Dendritic cell treated with granulocyte-macrophage colony-stimulating factor and Interleukin-4, amounts not matched to agents 40 ng/mL and 50 ng/mL, for 4 days (primary cell): ENCODE results near the gene LDLRAD3.

Experiments used
- H3K27ac Mint-ChIP-seq: one replicate; pipeline ENCODE4 v1.8.0; 2022; ENCODE audit warnings: mild to moderate bottlenecking, mixed read lengths
- H3K27me3 Mint-ChIP-seq: one replicate; pipeline ENCODE4 v1.8.0; 2022; ENCODE audit warnings: mild to moderate bottlenecking, mixed read lengths
- H3K36me3 Mint-ChIP-seq: one replicate; pipeline ENCODE4 v1.8.0; 2022; ENCODE audit warnings: low read depth, mixed read lengths
- H3K4me1 Mint-ChIP-seq: one replicate; pipeline ENCODE4 v1.8.0; 2022; ENCODE audit warnings: low read depth, mixed read lengths
- H3K4me3 Mint-ChIP-seq: one replicate; pipeline ENCODE4 v1.8.0; 2022; ENCODE audit warnings: mild to moderate bottlenecking, moderate library complexity, mixed read lengths
- H3K9me3 Mint-ChIP-seq: one replicate; pipeline ENCODE4 v1.8.0; 2022; ENCODE audit warnings: mixed read lengths
- intact Hi-C: fragments of 100-400 bp; cut with micrococcal nuclease; formaldehyde crosslinking; loops from one replicate; pipeline ENCODE4 v1.15.0; 2022

The LDLRAD3 gene

DNA sequence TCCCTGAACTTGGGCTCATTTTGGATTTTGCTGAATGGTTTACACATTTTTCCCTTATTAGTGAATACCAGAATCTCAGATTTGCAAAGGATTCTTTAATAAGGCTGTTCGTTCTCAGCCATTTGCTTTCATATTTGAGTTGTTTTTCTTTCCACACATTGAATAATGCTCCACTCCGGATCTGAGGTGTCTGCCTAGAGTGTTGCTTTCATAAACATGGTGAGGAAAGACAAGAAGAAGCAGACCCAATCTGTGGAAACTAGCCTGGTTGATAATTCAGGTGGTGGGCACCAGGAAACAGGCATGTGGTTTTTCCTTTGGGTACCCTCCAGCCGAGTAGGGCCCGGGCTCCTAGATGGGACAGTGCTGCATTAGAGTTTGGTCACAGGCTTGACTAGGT lies 35.0 kb downstream of the LDLRAD3 start:
- Mint-ChIP-seq H3K27me3 (peaks cover 2% of the 10 kb centered on the region), H3K36me3 (no peaks in the 10 kb centered on the region), H3K9me3 (peaks cover 7% of the 10 kb centered on the region), H3K27ac (no peak overlapping the region), H3K4me1 (peaks cover 24% of the 10 kb centered on the region), H3K4me3 (no peak overlapping the region)
- intact Hi-C loops = no loop called here

DNA sequence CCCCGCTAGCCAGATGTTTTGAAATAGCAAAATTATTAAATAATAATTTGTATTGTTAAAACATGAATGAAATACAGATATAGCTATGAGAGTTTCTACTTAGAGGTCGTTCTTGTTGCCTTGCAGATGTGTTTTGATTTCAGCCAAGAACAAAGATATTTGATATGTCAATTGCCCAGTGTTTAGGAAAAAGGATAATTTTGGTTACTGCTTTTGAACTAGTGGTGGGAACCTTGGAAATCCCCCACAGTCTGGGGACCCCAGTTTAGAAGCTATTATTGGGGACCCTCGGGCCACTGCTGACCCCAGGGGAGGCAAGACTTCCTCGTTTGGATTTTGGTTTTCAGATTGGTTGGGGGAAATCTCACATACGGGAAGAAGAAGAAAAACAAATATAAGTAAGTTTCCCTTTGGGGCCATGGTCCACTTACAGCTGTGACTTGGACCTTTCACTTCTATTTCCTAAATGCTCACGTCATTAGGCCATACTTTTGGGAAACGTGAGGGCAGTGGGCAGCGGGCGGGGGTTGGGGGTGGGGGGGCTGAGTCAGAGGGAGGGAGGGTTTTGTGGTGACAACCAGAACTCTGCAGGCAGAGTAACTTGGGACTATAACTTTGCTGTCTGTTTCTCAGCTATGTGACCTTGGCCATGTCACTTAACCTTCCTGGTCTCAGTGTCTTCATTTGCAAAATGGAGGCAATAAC lies 37.0 kb downstream of the LDLRAD3 start:
- Mint-ChIP-seq H3K27ac (no peak overlapping the region), H3K27me3 (peaks cover 2% of the 10 kb centered on the region)
- intact Hi-C loops = no loop called here

DNA sequence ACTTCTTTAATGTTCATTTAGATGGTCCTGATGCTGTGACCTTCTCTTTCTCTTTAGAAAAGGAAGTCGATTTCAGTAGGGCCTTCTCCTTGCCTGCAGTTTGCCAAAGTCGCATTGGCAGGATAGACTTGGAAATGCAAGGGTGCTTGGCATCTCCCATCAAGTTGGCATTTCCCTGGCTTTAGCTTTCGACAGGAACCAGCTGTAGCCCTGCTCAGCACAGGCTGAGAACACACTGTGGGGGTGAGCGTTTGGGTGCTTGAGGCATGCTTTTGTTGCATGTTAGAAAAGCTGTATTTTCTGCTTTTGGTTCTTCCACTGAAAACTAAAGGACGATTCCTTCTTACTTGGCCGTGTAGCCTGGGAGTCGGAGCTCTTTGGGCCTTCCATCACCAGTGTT lies 37.7 kb downstream of the LDLRAD3 start:
- intact Hi-C loops = no loop called here
- peaks cover 24% of the 10 kb centered on the region for H3K4me1 Mint-ChIP-seq
- H3K27ac Mint-ChIP-seq = no peak overlapping the region
- no peaks in the 10 kb centered on the region for H3K9me3 Mint-ChIP-seq
- no peaks in the 10 kb centered on the region for H3K36me3 Mint-ChIP-seq
- no peak overlapping the region for H3K4me3 Mint-ChIP-seq
- peaks cover 2% of the 10 kb centered on the region for H3K27me3 Mint-ChIP-seq

More for the DNA sequence above, 37.0 kb downstream of the LDLRAD3 start:
- no peaks in the 10 kb centered on the region for H3K36me3 Mint-ChIP-seq
- peaks cover 24% of the 10 kb centered on the region for H3K4me1 Mint-ChIP-seq
- H3K9me3 Mint-ChIP-seq = no peaks in the 10 kb centered on the region
- H3K4me3 Mint-ChIP-seq = no peak overlapping the region

GRCh38 chr11:35982061-35982460 lies 38.2 kb downstream of the LDLRAD3 start:
- Mint-ChIP-seq H3K27ac (no peak overlapping the region), H3K4me1 (peaks cover 24% of the 10 kb centered on the region), H3K36me3 (no peaks in the 10 kb centered on the region), H3K4me3 (no peak overlapping the region), H3K9me3 (no peaks in the 10 kb centered on the region), H3K27me3 (peaks cover 2% of the 10 kb centered on the region)
- intact Hi-C loops = no loop called here

GRCh38 chr11:35983981-35984380 lies 40.1 kb downstream of the LDLRAD3 start:
- Mint-ChIP-seq H3K27ac (no peak overlapping the region), H3K4me1 (peaks cover 24% of the 10 kb centered on the region), H3K4me3 (no peak overlapping the region), H3K9me3 (no peaks in the 10 kb centered on the region), H3K27me3 (peaks cover 2% of the 10 kb centered on the region), H3K36me3 (no peaks in the 10 kb centered on the region)
- intact Hi-C loops = no loop called here

DNA sequence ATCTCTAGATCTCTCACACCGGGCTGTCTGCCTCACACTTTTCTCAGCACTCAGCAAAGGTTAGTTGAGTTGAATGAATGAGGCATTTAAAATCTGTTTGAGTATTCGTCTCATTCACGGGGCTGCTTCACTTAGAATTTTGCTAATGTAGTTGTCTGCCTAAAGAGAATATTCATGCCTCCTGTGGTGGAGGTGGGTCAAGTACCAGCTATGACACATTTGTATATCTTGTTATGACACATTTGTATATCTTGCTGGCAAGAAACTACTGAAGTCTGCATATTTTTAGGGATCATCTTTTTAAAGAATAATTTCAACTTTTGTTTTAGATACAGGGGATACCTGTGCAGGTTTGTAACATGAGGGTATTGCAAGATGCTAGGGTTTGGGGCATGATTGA lies 43.1 kb downstream of the LDLRAD3 start:
- Mint-ChIP-seq H3K4me1 (peaks cover 23% of the 10 kb centered on the region), H3K36me3 (no peaks in the 10 kb centered on the region), H3K4me3 (no peak overlapping the region), H3K27ac (no peak overlapping the region), H3K27me3 (peaks cover 5% of the 10 kb centered on the region), H3K9me3 (no peaks in the 10 kb centered on the region)
- intact Hi-C loops = no loop called here

DNA sequence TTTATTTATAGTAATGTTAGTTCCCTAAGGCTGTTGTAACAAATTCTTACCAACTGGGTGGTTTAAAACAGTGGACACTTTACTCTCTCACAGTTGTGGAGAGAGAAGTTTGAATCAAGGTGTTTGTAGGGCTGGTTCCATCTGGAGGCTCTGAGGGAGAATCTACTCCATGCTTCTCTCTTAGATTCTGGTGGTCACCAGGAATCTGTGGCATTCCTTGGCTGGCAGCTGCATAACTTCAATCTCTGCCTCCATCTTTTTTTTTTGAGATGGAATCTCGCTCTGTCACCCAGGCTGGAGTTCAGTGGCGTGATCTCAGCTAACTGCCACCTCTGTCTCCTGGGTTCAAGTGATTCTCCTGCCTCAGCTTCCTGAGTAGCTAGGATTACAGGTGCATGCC lies 46.3 kb downstream of the LDLRAD3 start:
- Mint-ChIP-seq H3K27ac (no peak overlapping the region), H3K4me1 (peaks cover 33% of the 10 kb centered on the region), H3K9me3 (peaks cover 8% of the 10 kb centered on the region), H3K27me3 (peaks cover 3% of the 10 kb centered on the region), H3K4me3 (no peak overlapping the region), H3K36me3 (peaks cover 6% of the 10 kb centered on the region)
- intact Hi-C loops = no loop called here

- Mint-ChIP-seq H3K27ac (no peak overlapping the region), H3K4me3 (no peak overlapping the region), H3K9me3 (peaks cover 15% of the 10 kb centered on the region), H3K36me3 (peaks cover 6% of the 10 kb centered on the region), H3K4me1 (peaks cover 33% of the 10 kb centered on the region), H3K27me3 (peaks cover 3% of the 10 kb centered on the region)
- intact Hi-C loops = no loop called here
Measured at GRCh38 chr11:35990816-35991215, 47.0 kb downstream of the LDLRAD3 start.

DNA sequence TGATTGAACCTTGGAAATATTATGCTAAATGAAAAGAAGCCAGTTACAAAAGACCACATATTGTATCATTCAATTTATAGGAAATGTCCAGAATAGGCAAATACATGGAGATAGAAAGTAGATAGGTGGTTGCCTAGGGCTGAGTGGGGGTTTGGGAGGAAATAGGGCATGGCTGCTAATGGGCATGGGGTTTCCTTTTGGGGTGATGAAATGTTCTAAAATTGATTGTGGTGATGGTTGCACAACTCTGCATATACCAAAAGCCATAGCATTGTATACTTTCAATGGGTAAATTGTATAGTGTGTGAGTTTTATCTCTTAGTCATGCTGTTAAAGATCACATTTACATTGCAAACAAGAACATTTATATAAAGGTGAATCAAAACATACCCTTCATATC lies 48.7 kb downstream of the LDLRAD3 start:
- peaks cover 15% of the 10 kb centered on the region for H3K9me3 Mint-ChIP-seq
- peaks cover 6% of the 10 kb centered on the region for H3K36me3 Mint-ChIP-seq
- peaks cover 33% of the 10 kb centered on the region for H3K4me1 Mint-ChIP-seq
- H3K27ac Mint-ChIP-seq = no peak overlapping the region
- H3K4me3 Mint-ChIP-seq = no peak overlapping the region
- peaks cover 3% of the 10 kb centered on the region for H3K27me3 Mint-ChIP-seq
- intact Hi-C loops = no loop called here

GRCh38 chr11:35994421-35994820 lies 50.6 kb downstream of the LDLRAD3 start:
- intact Hi-C loops = no loop called here
- Mint-ChIP-seq H3K27ac (no peak overlapping the region), H3K4me3 (no peak overlapping the region), H3K9me3 (peaks cover 15% of the 10 kb centered on the region), H3K4me1 (peaks cover 33% of the 10 kb centered on the region), H3K36me3 (peaks cover 6% of the 10 kb centered on the region), H3K27me3 (peaks cover 3% of the 10 kb centered on the region)

- Mint-ChIP-seq H3K4me3 (no peak overlapping the region), H3K27me3 (no peaks in the 10 kb centered on the region), H3K36me3 (peaks cover 6% of the 10 kb centered on the region), H3K27ac (no peak overlapping the region), H3K9me3 (peaks cover 15% of the 10 kb centered on the region), H3K4me1 (peaks cover 26% of the 10 kb centered on the region)
- intact Hi-C loops = no loop called here
Measured at GRCh38 chr11:35995681-35996271, 51.9 kb downstream of the LDLRAD3 start.

DNA sequence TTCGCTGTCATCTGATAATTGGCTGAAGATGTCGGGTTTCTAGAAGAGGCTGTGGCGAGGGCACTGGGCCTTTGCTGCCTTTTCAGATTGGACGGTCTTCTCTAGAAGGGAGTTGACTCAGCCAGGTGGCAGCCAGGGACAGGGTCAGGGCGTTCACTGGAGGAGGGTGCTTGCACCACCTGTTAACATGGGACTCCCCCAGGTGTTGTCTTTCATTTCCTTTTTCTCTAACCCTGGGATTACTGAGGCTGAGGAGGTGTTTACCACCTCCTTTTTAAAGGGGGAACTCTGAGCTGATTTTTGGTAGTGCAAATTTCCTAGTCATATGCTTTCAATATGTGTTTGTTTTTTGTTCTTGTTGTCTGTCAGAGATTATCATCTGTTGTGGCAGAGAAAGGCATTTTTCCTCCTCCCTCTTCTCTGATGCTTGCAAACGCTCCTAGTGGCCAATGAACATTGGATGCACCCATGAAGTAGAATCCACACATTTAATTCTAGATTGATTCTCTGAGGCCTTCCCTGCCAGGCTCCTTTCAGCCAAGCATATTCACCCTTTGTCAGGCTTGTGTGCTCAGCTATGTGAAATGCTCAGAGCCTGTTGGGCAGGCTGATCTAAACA lies 54.1 kb downstream of the LDLRAD3 start:
- Mint-ChIP-seq H3K9me3 (peaks cover 15% of the 10 kb centered on the region), H3K27ac (no peak overlapping the region), H3K36me3 (peaks cover 6% of the 10 kb centered on the region), H3K27me3 (no peaks in the 10 kb centered on the region), H3K4me3 (no peak overlapping the region), H3K4me1 (peaks cover 16% of the 10 kb centered on the region)
- intact Hi-C loops = no loop called here

- intact Hi-C loops = no loop called here
- no peak overlapping the region for H3K4me3 Mint-ChIP-seq
- peaks cover 19% of the 10 kb centered on the region for H3K9me3 Mint-ChIP-seq
- no peaks in the 10 kb centered on the region for H3K27me3 Mint-ChIP-seq
- H3K4me1 Mint-ChIP-seq = peaks cover 13% of the 10 kb centered on the region
- H3K27ac Mint-ChIP-seq = no peak overlapping the region
- peaks cover 6% of the 10 kb centered on the region for H3K36me3 Mint-ChIP-seq
Measured at GRCh38 chr11:35998634-35999033, 54.8 kb downstream of the LDLRAD3 start.

DNA sequence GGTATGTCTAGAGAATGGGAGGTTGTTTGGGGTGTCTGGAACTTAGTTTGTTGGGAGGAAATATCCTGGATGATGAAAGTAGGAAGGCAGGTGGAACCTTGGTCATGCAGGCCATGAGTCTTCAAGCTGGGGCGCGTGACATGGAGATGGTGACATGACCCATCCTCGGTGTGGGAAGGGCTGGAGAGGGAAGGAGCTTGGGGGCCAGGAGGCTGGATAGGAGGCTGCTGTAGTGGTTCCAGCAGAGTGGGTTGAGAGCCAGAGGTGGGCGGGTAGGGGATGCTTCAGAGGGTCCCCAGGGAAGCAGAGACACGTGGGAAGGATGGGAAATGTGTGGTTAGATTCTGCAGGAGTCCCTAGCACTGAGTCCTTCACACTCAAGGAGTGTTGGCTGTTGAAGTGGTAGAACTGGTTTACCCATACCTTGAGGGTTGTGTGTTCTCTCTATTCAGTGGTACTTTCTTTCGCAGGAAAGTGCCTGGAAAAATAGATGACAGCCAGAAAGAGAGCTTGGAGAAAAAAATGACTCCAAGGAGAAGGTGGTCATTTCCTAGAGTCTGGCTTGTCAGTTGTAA lies 56.8 kb downstream of the LDLRAD3 start:
- peaks cover 26% of the 10 kb centered on the region for H3K9me3 Mint-ChIP-seq
- H3K27ac Mint-ChIP-seq = no peak overlapping the region
- peaks cover 13% of the 10 kb centered on the region for H3K4me1 Mint-ChIP-seq
- H3K36me3 Mint-ChIP-seq = no peaks in the 10 kb centered on the region
- intact Hi-C loops = no loop called here
- no peak overlapping the region for H3K4me3 Mint-ChIP-seq
- H3K27me3 Mint-ChIP-seq = no peaks in the 10 kb centered on the region
